Suprapubic skin (tissue), 3 donors: ENCODE measurements around the gene NRXN3.

ENCODE experiments used
- CTCF ChIP-seq, 2 donors: fragments of 200-600 bp in 1 of 2; fragments of 450-650 bp in 1 of 2; sonication (generic) in 1 of 2; IDR thresholded peaks; one replicate each; pipeline ENCODE4 v1.5.1; 2016 to 2019; ENCODE audit warnings: antibody characterized with exemption in 2 of 2, mild to moderate bottlenecking in 1 of 2, moderate library complexity in 1 of 2
- POLR2A ChIP-seq, 2 donors: fragments of 450-650 bp; IDR thresholded peaks; one replicate each; pipeline ENCODE4 v1.6.1; 2017; ENCODE audit warnings: antibody characterized with exemption in 2 of 2, mild to moderate bottlenecking in 2 of 2, moderate library complexity in 2 of 2

- TF ChIP-seq POLR2A (IDR thresholded peaks at IDR 0.05) (no peak), CTCF (IDR thresholded peaks at IDR 0.05) (no peak)
Measured at GRCh38 chr14:79602045-79602444, 1431.9 kb downstream of the NRXN3 start.
